ENCODE data around the gene EXOC6. TPM values are rescaled to one million over a fixed set of nuclear protein-coding genes. Genes with fewer than 3 reads are reported as not detected.

The EXOC6 gene
- total and polyA plus RNA-seq, 11 donors, result 5.8 to 12.3 (median 9.9) TPM

DNA sequence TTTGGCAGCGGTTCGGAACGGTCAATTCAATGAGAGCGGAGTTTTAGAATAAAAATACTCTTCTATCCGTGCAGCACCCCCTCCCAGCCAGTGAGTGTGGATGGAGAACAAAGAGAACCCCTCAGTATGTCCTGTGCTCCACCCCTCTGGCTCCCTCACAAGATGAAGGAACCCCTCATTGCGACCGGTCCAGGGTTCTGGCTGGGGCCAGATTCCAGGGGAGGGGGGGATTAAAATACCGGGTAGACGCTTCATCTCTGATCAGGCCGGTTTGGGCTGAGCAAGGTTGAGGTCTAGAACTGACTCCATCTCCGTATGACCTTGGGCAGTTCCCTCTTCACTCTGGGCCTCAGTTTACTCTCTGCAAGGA lies 218.2 kb downstream of the EXOC6 start:
- 6 to 17% (median 14%) methylated on average over 8 to 11 of the region's 11 CpGs for WGBS, 4 donors
- intact Hi-C loops (cut with DNase I), result loop anchor here in 1 of 10 donors (10.0 kb wide), 1 partner anchor 448 kb away; no protein-coding TSS in a partner anchor
- Histone ChIP-seq H3K27me3 (peaks cover 30 to 98% (median 82%) of the 10 kb centered on the region in 9 donors), H3K4me3 (no peak overlapping the region), H3K36me3 (no peaks in the 10 kb centered on the region), H3K4me1 (peaks cover 4 to 38% (median 19%) of the 10 kb centered on the region in 12 donors), H3K9me3 (no peaks in the 10 kb centered on the region), H3K27ac (no peak overlapping the region)
- TF ChIP-seq, protein P1, sequence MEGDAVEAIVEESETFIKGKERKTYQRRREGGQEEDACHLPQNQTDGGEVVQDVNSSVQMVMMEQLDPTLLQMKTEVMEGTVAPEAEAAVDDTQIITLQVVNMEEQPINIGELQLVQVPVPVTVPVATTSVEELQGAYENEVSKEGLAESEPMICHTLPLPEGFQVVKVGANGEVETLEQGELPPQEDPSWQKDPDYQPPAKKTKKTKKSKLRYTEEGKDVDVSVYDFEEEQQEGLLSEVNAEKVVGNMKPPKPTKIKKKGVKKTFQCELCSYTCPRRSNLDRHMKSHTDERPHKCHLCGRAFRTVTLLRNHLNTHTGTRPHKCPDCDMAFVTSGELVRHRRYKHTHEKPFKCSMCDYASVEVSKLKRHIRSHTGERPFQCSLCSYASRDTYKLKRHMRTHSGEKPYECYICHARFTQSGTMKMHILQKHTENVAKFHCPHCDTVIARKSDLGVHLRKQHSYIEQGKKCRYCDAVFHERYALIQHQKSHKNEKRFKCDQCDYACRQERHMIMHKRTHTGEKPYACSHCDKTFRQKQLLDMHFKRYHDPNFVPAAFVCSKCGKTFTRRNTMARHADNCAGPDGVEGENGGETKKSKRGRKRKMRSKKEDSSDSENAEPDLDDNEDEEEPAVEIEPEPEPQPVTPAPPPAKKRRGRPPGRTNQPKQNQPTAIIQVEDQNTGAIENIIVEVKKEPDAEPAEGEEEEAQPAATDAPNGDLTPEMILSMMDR (IDR thresholded peaks at IDR 0.05), result no peak
- TF ChIP-seq POLR2A (IDR thresholded peaks at IDR 0.05), result no peak
- ATAC-seq (no peak), DNase-seq (no peak)

DNA sequence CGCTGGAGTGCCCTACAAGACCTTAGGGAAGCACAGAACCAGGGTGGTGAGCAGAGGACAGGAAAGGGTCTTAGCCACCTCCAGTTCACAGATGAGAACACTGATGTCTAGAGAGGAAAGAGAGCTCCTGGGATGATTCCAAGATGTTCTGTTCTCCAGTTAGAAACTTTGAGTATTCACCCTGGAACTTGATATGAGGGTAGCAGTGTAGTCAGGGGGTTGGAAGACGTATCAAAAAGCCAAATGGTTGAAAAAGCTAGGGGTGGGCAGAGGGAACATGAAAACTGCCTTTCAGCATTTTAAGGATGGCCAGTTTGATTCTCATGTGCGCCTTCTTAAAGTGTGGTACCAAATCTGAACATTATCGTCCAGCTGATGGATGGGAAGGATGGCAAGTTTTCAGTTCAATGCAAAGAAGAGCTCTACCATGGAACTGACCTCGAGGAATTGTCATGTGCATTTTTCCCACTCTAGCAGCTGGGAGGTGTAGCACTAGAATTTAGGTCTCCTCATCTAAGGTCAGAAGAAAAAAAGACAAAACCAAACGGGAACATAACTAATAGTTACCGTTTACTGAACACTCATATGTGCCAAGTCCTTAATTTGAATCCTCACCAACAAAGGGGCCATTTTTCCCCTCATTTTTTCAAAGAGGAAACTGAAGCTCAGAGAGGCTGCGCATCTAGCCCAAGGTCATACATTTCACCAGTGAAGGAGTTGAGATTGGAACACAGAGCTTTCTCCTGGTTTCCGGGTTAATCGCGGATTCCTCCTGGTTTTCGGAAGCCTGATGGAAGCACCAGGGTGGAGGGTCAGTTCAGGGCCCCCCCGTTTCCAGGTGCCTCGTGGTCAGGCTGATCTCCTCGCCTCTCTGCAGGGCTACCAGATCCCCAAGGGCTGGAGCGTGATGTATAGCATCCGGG lies 219.4 kb downstream of the EXOC6 start:
- Histone ChIP-seq H3K4me1 (peaks cover 4 to 38% (median 18%) of the 10 kb centered on the region in 12 donors), H3K36me3 (no peaks in the 10 kb centered on the region), H3K27me3 (peaks cover 30 to 97% (median 85%) of the 10 kb centered on the region in 9 donors), H3K9me3 (no peaks in the 10 kb centered on the region), H3K4me3 (no peak overlapping the region), H3K27ac (no peak overlapping the region)
- no peak for DNase-seq
- ATAC-seq, result no peak
- no peak for TF ChIP-seq POLR2A (IDR thresholded peaks at IDR 0.05)
- TF ChIP-seq, protein P1 (IDR thresholded peaks at IDR 0.05), result no peak
- WGBS, 4 donors, result 9 to 12% (median 10%) methylated on average over 13 to 17 of the region's 17 CpGs
- intact Hi-C loops (cut with DNase I), result loop anchor here in 1 of 10 donors (10.0 kb wide), 1 partner anchor 447 kb away; no protein-coding TSS in a partner anchor

DNA sequence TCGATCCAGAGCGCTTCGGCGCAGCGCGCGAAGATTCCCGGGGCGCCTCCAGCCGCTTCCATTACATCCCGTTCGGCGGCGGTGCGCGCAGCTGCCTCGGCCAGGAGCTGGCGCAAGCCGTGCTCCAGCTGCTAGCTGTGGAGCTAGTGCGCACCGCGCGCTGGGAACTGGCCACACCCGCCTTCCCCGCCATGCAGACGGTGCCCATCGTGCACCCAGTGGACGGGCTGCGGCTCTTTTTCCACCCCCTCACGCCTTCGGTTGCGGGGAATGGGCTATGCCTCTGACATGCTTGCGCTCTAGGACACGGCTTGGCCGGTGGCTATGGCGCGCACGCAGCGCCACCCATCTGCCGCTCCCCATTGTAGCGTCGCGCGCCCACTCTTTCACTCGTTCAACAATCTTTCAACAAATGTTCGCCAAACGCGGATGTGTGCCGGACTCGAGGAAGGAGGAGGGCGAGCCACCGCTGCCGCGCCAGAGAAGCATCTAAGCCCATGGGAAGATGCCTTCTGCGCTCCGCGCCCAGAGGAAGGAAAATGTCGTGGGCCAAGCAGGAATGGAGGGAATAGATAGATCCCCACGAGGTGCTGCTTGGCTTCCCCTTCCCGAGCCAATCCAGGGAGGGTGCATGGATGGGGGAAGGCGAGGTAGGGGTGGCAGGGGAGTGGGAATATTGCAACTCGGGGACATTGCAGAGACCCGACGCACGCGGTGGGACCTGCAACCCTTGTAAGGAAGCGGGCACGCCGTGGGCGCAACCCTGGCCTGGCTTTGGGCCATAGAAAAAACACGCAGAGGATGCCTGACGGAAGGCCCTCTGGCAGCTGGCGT lies 220.3 kb downstream of the EXOC6 start:
- Histone ChIP-seq H3K27ac (no peak overlapping the region), H3K4me1 (peaks cover 0 to 40% (median 19%) of the 10 kb centered on the region in 12 donors), H3K36me3 (no peaks in the 10 kb centered on the region), H3K4me3 (peak overlapping the region in 5 of 12 donors; percentile 3 to 30 (median 24)), H3K9me3 (no peaks in the 10 kb centered on the region), H3K27me3 (peaks cover 31 to 97% (median 85%) of the 10 kb centered on the region in 9 donors)
- DNase-seq (peak in 1 of 5 donors; percentile 59), ATAC-seq (peak in 3 of 4 donors; percentile 9 to 22 (median 14))
- intact Hi-C loops (cut with DNase I), result loop anchor here in 1 of 10 donors (10.0 kb wide), 1 partner anchor 446 kb away; no protein-coding TSS in a partner anchor
- TF ChIP-seq, protein P1 (IDR thresholded peaks at IDR 0.05), result peak in 3 of 12 donors; percentile 9 to 24 (median 18)
- no peak for TF ChIP-seq POLR2A (IDR thresholded peaks at IDR 0.05)
- 2 to 6% (median 3%) methylated on average over 39 to 73 of the region's 73 CpGs for WGBS, 4 donors

Data from heart left ventricle (tissue), 16 donors.